Measurements from ENCODE around the gene SMIM8. TPM values are rescaled to one million over a fixed set of nuclear protein-coding genes. Genes with fewer than 3 reads are reported as not detected.

Gene SMIM8
- total and polyA plus RNA-seq, 10 of the 15 experiments (the other 5 are each of a cell fraction or from before 2014, with no cell fraction given), result 6.2 to 45.8 (median 10.4) TPM

- H3K9ac ChIP-seq (ENCODE audit: control insufficient read depth, insufficient read depth, low read length), result no peak overlapping the region
- ChIA-PET SMC1A (ENCODE audit: uncharacterized antibody, unreplicated experiment) (interaction anchor here (1.8 kb wide), 1 partner anchor 11 kb away, joined by 5 read pairs; no protein-coding TSS in a partner anchor), CTCF (interaction anchor here (1.3 kb wide), 1 partner anchor 279 kb away, joined by 4 read pairs; no protein-coding TSS in a partner anchor), POLR2A (no interaction called here), RAD21 (ENCODE audit: unreplicated experiment) (no interaction called here)
- no peaks in the 10 kb centered on the region for H4K20me1 ChIP-seq (ENCODE audit: control insufficient read depth, insufficient read depth)
- no peak overlapping the region for H2AFZ ChIP-seq (ENCODE audit: control insufficient read depth, low read depth, low read length)
- DNase-seq (ENCODE audit: low read depth, low spot score) (no peak), ATAC-seq (no peak), FAIRE-seq (no peak)
- 98% methylated on average over 3 of the region's 3 CpGs for WGBS (ENCODE audit: insufficient coverage, insufficient replicate concordance, low lambda C conversion rate, missing lambda C conversion rate)
- BruUV-seq (replicated peaks), result no TSS peak
- H3K4me1 ChIP-seq (ENCODE audit: control insufficient read depth, insufficient read depth, low read length), result no peaks in the 10 kb centered on the region
- in situ Hi-C loops (cut with MboI) (no loop called here), intact Hi-C loops (cut with micrococcal nuclease; ENCODE audit: unreplicated experiment) (no loop called here)
- no peak overlapping the region for H3K4me2 ChIP-seq (ENCODE audit: control insufficient read depth, insufficient read depth)
- H3K36me3 ChIP-seq (ENCODE audit: control insufficient read depth in 2 of 2, insufficient read depth in 2 of 2, low read length in 1 of 2), result no peaks in the 10 kb centered on the region
- H3K27ac ChIP-seq (ENCODE audit: control insufficient read depth, insufficient read depth), result no peak overlapping the region
- no peaks in the 10 kb centered on the region for H3K79me2 ChIP-seq (ENCODE audit: control insufficient read depth, insufficient read depth, low read length)
- no peaks in the 10 kb centered on the region for H3K9me3 ChIP-seq (replicated peaks; ENCODE audit: control insufficient read depth, insufficient read depth, low read length)
- H3K27me3 ChIP-seq (replicated peaks in 1 of 2; ENCODE audit: control insufficient read depth in 2 of 2, insufficient read depth in 2 of 2, low read length in 1 of 2), result no peaks in the 10 kb centered on the region
- no peak overlapping the region for H3K4me3 ChIP-seq
- TF ChIP-seq ZNF24 (IDR thresholded peaks at IDR 0.05) (no peak), ATF2 (IDR thresholded peaks at IDR 0.05; ENCODE audit: low read length) (no peak), BACH1 (IDR thresholded peaks at IDR 0.05; ENCODE audit: borderline replicate concordance) (no peak), YY1 (IDR thresholded peaks at IDR 0.05; ENCODE audit: low read depth, low read length) (no peak), E4F1 (IDR thresholded peaks at IDR 0.05; ENCODE audit: borderline replicate concordance, partially characterized antibody) (no peak), MAX (IDR thresholded peaks at IDR 0.05; ENCODE audit: low read depth, low read length) (no peak), EED (IDR thresholded peaks at IDR 0.05; ENCODE audit: low read depth) (no peak), RUNX3 (IDR thresholded peaks at IDR 0.05; ENCODE audit: low read length) (no peak), STAT1 (conservative IDR thresholded peaks at IDR 0.05) (no peak), HDGF (IDR thresholded peaks at IDR 0.05) (no peak), HDAC6 (IDR thresholded peaks at IDR 0.05; ENCODE audit: unreplicated experiment) (no peak)
- TF ChIP-seq, protein P1, sequence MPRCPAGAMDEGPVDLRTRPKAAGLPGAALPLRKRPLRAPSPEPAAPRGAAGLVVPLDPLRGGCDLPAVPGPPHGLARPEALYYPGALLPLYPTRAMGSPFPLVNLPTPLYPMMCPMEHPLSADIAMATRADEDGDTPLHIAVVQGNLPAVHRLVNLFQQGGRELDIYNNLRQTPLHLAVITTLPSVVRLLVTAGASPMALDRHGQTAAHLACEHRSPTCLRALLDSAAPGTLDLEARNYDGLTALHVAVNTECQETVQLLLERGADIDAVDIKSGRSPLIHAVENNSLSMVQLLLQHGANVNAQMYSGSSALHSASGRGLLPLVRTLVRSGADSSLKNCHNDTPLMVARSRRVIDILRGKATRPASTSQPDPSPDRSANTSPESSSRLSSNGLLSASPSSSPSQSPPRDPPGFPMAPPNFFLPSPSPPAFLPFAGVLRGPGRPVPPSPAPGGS (IDR thresholded peaks at IDR 0.05; ENCODE audit: borderline replicate concordance, insufficient read depth, low read depth, low read length, poor library complexity, severe bottlenecking), result no peak
- TF ChIP-seq, protein P2, sequence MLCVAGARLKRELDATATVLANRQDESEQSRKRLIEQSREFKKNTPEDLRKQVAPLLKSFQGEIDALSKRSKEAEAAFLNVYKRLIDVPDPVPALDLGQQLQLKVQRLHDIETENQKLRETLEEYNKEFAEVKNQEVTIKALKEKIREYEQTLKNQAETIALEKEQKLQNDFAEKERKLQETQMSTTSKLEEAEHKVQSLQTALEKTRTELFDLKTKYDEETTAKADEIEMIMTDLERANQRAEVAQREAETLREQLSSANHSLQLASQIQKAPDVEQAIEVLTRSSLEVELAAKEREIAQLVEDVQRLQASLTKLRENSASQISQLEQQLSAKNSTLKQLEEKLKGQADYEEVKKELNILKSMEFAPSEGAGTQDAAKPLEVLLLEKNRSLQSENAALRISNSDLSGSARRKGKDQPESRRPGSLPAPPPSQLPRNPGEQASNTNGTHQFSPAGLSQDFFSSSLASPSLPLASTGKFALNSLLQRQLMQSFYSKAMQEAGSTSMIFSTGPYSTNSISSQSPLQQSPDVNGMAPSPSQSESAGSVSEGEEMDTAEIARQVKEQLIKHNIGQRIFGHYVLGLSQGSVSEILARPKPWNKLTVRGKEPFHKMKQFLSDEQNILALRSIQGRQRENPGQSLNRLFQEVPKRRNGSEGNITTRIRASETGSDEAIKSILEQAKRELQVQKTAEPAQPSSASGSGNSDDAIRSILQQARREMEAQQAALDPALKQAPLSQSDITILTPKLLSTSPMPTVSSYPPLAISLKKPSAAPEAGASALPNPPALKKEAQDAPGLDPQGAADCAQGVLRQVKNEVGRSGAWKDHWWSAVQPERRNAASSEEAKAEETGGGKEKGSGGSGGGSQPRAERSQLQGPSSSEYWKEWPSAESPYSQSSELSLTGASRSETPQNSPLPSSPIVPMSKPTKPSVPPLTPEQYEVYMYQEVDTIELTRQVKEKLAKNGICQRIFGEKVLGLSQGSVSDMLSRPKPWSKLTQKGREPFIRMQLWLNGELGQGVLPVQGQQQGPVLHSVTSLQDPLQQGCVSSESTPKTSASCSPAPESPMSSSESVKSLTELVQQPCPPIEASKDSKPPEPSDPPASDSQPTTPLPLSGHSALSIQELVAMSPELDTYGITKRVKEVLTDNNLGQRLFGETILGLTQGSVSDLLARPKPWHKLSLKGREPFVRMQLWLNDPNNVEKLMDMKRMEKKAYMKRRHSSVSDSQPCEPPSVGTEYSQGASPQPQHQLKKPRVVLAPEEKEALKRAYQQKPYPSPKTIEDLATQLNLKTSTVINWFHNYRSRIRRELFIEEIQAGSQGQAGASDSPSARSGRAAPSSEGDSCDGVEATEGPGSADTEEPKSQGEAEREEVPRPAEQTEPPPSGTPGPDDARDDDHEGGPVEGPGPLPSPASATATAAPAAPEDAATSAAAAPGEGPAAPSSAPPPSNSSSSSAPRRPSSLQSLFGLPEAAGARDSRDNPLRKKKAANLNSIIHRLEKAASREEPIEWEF (IDR thresholded peaks at IDR 0.05; ENCODE audit: insufficient replicate concordance, low read depth, low read length), result no peak
These were observed 35.2 kb downstream of the SMIM8 start for GRCh38 chr6:87357479-87358196.

All from GM12878 (cell line).